ENCODE data around the gene DMRTA2.

DNA sequence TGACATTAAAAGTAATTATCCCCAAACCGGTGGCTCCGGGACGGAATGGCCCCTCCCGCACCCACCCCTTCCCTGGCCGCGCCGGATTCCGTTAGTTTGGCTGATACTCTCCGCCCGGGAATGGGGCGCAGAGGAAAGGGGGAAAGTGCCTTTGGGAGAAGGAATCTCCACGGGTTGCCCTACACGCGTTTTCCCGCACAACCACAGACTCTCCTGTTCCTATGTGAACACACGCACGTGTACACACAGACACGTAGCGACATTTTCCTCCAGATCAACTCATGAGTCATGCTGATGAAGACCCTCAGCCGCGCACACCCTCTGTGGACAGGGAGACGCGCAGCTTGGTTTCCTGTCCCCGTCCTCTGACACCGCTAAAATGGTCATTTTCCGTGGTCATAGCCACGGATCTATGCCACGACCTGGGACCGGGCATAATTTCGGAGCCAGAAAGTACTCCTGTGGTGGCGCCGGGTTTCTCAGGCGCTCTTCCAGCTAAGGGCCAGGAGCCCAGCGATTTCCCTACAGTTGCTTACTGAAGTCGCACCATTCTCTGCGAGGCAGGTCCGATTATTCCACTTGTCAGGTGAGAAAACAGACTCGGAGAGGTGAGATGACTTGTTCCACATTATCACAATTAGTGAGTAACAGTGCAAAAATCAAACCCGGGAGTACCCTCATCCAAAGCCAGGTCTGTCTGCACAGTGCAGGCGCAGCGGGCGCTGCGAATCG, 4.0 kb upstream of the DMRTA2 start:
- TF ChIP-seq, protein P1, sequence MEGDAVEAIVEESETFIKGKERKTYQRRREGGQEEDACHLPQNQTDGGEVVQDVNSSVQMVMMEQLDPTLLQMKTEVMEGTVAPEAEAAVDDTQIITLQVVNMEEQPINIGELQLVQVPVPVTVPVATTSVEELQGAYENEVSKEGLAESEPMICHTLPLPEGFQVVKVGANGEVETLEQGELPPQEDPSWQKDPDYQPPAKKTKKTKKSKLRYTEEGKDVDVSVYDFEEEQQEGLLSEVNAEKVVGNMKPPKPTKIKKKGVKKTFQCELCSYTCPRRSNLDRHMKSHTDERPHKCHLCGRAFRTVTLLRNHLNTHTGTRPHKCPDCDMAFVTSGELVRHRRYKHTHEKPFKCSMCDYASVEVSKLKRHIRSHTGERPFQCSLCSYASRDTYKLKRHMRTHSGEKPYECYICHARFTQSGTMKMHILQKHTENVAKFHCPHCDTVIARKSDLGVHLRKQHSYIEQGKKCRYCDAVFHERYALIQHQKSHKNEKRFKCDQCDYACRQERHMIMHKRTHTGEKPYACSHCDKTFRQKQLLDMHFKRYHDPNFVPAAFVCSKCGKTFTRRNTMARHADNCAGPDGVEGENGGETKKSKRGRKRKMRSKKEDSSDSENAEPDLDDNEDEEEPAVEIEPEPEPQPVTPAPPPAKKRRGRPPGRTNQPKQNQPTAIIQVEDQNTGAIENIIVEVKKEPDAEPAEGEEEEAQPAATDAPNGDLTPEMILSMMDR (IDR thresholded peaks at IDR 0.05 in 2 of 3, conservative IDR thresholded peaks at IDR 0.05 in 1 of 3; ENCODE audit: insufficient read depth in 2 of 3, low read depth in 1 of 3, low read length in 3 of 3), result no peak
- TF ChIP-seq POLR2AphosphoS5 (IDR thresholded peaks at IDR 0.05; ENCODE audit: control insufficient read depth, insufficient read depth, low read depth, low read length), result no peak
- TF ChIP-seq HNRNPL (IDR thresholded peaks at IDR 0.05; ENCODE audit: low read depth, low read length), result no peak
- TF ChIP-seq, protein P2, sequence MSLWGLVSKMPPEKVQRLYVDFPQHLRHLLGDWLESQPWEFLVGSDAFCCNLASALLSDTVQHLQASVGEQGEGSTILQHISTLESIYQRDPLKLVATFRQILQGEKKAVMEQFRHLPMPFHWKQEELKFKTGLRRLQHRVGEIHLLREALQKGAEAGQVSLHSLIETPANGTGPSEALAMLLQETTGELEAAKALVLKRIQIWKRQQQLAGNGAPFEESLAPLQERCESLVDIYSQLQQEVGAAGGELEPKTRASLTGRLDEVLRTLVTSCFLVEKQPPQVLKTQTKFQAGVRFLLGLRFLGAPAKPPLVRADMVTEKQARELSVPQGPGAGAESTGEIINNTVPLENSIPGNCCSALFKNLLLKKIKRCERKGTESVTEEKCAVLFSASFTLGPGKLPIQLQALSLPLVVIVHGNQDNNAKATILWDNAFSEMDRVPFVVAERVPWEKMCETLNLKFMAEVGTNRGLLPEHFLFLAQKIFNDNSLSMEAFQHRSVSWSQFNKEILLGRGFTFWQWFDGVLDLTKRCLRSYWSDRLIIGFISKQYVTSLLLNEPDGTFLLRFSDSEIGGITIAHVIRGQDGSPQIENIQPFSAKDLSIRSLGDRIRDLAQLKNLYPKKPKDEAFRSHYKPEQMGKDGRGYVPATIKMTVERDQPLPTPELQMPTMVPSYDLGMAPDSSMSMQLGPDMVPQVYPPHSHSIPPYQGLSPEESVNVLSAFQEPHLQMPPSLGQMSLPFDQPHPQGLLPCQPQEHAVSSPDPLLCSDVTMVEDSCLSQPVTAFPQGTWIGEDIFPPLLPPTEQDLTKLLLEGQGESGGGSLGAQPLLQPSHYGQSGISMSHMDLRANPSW (CRISPR knock-in tag; IDR thresholded peaks at IDR 0.05), result no peak
- no peak for TF ChIP-seq NFYB (IDR thresholded peaks at IDR 0.05; ENCODE audit: extremely low read depth, insufficient read length)
